ENCODE measurements around the gene FUOM.

DNA sequence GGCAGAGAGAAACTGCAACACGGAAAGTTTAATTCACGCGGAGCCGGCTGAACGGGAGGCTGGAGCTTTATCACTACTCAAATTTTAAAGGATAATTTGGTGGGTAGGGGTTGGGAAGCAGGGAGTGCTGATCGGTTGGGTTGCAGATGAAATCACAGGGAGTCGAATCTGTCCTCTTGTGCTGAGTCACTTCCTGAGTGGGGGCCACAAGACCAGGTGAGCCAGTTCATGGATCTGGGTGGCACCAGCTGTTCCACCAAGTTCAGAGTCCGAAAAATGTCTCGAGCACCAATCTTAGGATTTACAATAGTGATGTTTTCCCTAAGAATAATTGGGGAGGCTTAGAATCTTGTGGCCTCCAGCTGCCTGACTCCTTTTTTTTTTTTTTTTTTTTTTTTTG is 14.3 kb downstream of the FUOM start:
- TF ChIP-seq, protein P1, sequence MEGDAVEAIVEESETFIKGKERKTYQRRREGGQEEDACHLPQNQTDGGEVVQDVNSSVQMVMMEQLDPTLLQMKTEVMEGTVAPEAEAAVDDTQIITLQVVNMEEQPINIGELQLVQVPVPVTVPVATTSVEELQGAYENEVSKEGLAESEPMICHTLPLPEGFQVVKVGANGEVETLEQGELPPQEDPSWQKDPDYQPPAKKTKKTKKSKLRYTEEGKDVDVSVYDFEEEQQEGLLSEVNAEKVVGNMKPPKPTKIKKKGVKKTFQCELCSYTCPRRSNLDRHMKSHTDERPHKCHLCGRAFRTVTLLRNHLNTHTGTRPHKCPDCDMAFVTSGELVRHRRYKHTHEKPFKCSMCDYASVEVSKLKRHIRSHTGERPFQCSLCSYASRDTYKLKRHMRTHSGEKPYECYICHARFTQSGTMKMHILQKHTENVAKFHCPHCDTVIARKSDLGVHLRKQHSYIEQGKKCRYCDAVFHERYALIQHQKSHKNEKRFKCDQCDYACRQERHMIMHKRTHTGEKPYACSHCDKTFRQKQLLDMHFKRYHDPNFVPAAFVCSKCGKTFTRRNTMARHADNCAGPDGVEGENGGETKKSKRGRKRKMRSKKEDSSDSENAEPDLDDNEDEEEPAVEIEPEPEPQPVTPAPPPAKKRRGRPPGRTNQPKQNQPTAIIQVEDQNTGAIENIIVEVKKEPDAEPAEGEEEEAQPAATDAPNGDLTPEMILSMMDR (conservative IDR thresholded peaks at IDR 0.05; ENCODE audit: low read depth, low read length): no peak
- no peak for TF ChIP-seq EZH2 (IDR thresholded peaks at IDR 0.05; ENCODE audit: borderline replicate concordance, low read depth, low read length, poor library complexity, severe bottlenecking)

Data from A673 (cell line).